ENCODE measurements around the gene DSCAML1. TPM values are rescaled to one million over a fixed set of nuclear protein-coding genes. Genes with fewer than 3 reads are reported as not detected.

Gene DSCAML1
- total RNA-seq, 1 experiment from 2014 or later, result not detected

- Histone ChIP-seq H3K4me2 (ENCODE audit: low read length) (no peak overlapping the region), H3K4me3 (replicated peaks in 1 of 2; ENCODE audit: low read depth in 1 of 2, low read length in 2 of 2) (no peak overlapping the region), H3K9ac (ENCODE audit: low read length) (no peak overlapping the region), H4K20me1 (ENCODE audit: insufficient read depth) (no peaks in the 10 kb centered on the region), H3K4me1 (ENCODE audit: control insufficient read depth in 1 of 2, insufficient read depth in 2 of 2, low read length in 2 of 2) (peaks cover 0 to 7% of the 10 kb centered on the region in 2 experiments; a peak in 2 of 4 replicates), H3K79me2 (ENCODE audit: insufficient read depth, low read length) (no peaks in the 10 kb centered on the region), H3K9me3 (ENCODE audit: control insufficient read depth in 1 of 2, insufficient read depth in 1 of 2, low read depth in 1 of 2, low read length in 2 of 2) (no peaks in the 10 kb centered on the region), H3K27ac (ENCODE audit: low read depth, low read length) (no peak overlapping the region), H3K9me2 (ENCODE audit: insufficient read depth) (no peaks in the 10 kb centered on the region), H2AFZ (ENCODE audit: low read depth, low read length, poor library complexity, severe bottlenecking) (no peak overlapping the region), H3K27me3 (ENCODE audit: insufficient read depth, low read length) (no peaks in the 10 kb centered on the region), H3K36me3 (ENCODE audit: control insufficient read depth in 1 of 2, insufficient read depth in 2 of 2, low read length in 2 of 2) (peaks cover 5 to 12% of the 10 kb centered on the region in 2 experiments; a peak in 3 of 4 replicates)
- no peak for ATAC-seq
- POLR2A ChIA-PET, result no interaction called here
- no peak for TF ChIP-seq CTCF (IDR thresholded peaks at IDR 0.05 in 2 of 3, conservative IDR thresholded peaks at IDR 0.05 in 1 of 3; ENCODE audit: borderline replicate concordance in 1 of 3, insufficient read depth in 1 of 3, low read depth in 2 of 3, low read length in 2 of 3)
- TF ChIP-seq FOSL1 (IDR thresholded peaks at IDR 0.05; ENCODE audit: low read depth), result no peak
- no peak for TF ChIP-seq ZBTB33 (IDR thresholded peaks at IDR 0.05; ENCODE audit: extremely low read depth, insufficient replicate concordance, low read length)
- TF ChIP-seq ELF1 (IDR thresholded peaks at IDR 0.05; ENCODE audit: borderline replicate concordance, low read depth), result no peak
- no peak for TF ChIP-seq SIN3A (IDR thresholded peaks at IDR 0.05; ENCODE audit: low read depth)
- no peak for TF ChIP-seq TCF7L2 (IDR thresholded peaks at IDR 0.05; ENCODE audit: borderline replicate concordance, extremely low read depth, insufficient read depth, insufficient read length)
- no peak for TF ChIP-seq REST (IDR thresholded peaks at IDR 0.05; ENCODE audit: low read depth)
- TF ChIP-seq RAD21 (IDR thresholded peaks at IDR 0.05; ENCODE audit: low read depth), result no peak
- TF ChIP-seq SP1 (IDR thresholded peaks at IDR 0.05; ENCODE audit: low read depth), result no peak
- TF ChIP-seq CEBPB (IDR thresholded peaks at IDR 0.05; ENCODE audit: low read depth), result no peak
- no peak for TF ChIP-seq EZH2phosphoT487 (IDR thresholded peaks at IDR 0.05; ENCODE audit: borderline replicate concordance)
- no peak for TF ChIP-seq EZH2 (IDR thresholded peaks at IDR 0.05)
- TF ChIP-seq POLR2AphosphoS5 (IDR thresholded peaks at IDR 0.05; ENCODE audit: low read depth, low read length), result no peak
- BruUV-seq (replicated peaks), result no TSS peak
- CTCF ChIA-PET, result no interaction called here
- RAD21 ChIA-PET (ENCODE audit: low non-redundant PET in 1 of 2, low total read pairs in 2 of 2, uncharacterized antibody in 2 of 2, unreplicated experiment in 2 of 2), result no interaction called here
- intact Hi-C loops (cut with micrococcal nuclease), result no loop called here
- no peak for DNase-seq (ENCODE audit: low read depth, low spot score)
Measured at GRCh38 chr11:117385906-117386305, 411.1 kb downstream of the DSCAML1 start.

Measured in HCT116 (cell line).